ENCODE measurements around the gene CENPK.

Gene CENPK

DNA sequence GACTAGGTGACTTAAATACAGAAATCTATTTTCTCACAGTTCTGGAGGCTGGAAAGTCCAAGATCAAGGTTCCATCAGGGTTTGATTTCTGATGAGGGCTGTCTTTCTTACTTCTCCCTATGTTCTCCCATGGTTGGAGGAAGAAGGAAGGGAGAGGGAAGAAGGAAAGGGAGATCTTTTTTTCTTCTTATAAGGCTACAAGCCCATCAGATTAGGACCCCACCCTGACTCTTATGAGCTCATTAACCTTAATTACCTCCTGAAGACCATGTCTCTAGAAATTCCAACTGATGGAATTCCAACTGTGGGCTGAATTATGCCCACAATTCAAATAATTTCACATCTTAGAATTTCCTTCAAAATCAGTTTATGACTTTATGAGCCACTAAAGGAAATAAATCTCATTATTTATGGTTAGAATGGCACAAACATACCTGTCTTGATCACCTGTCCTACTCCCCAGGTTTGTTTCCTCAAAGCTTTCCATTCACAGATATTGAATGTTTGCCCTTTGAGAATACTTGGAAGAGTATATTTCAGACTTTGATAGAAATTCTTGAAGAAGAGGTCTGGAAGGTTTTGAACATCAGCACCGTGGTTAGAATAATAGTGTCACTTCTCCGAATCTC is 7.7 kb upstream of the CENPK start:
- no peak for DNase-seq (ENCODE audit: low read depth)
- no peak overlapping the region for H3K4me3 ChIP-seq (ENCODE audit: low read depth, low read length)
- TF ChIP-seq, protein P1, sequence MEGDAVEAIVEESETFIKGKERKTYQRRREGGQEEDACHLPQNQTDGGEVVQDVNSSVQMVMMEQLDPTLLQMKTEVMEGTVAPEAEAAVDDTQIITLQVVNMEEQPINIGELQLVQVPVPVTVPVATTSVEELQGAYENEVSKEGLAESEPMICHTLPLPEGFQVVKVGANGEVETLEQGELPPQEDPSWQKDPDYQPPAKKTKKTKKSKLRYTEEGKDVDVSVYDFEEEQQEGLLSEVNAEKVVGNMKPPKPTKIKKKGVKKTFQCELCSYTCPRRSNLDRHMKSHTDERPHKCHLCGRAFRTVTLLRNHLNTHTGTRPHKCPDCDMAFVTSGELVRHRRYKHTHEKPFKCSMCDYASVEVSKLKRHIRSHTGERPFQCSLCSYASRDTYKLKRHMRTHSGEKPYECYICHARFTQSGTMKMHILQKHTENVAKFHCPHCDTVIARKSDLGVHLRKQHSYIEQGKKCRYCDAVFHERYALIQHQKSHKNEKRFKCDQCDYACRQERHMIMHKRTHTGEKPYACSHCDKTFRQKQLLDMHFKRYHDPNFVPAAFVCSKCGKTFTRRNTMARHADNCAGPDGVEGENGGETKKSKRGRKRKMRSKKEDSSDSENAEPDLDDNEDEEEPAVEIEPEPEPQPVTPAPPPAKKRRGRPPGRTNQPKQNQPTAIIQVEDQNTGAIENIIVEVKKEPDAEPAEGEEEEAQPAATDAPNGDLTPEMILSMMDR (IDR thresholded peaks at IDR 0.05; ENCODE audit: low read depth, low read length, missing control alignments), result no peak

DNA sequence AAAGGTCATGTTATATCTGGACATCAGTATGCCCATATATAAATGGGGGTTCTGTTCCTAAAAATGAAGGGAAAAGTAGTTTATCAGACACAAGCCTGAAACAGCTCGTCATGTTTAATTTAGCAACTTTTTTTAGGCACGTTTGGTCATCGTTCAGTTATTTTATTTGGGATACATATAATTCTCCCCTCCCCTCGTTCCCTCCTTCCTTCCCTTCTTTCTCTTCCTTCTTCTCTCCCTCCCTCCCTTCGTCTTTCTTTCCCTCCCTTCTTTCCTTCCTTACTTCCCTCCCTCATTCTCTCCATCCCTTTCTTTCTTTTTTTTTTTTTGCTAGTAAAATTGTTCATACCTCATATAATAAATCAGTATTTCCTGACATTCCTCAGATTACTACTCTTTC is 3.5 kb upstream of the CENPK start:
- DNase-seq (ENCODE audit: low read depth), result no peak
- H3K4me3 ChIP-seq (ENCODE audit: low read depth, low read length), result no peak overlapping the region
- TF ChIP-seq, protein P1 (IDR thresholded peaks at IDR 0.05; ENCODE audit: low read depth, low read length, missing control alignments), result no peak

DNA sequence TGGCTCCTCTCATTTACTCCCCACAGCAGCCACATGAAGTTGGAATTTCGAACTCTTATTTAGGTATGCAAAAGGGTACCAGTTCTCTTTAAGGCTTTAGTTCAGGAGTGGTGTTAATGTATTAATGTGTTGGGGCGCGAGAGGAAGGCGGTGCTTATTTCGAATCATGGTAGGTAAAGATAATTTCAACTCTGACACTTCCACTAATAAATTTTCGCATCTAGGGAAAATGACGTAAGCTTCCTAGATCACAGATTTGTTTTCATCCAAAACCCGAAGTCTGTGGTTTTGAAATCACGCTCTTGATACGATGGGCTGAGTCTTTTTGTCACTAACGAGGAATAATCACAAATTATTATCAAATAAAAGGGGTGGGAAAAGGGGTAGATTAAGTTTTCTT is 809 bp upstream of the CENPK start:
- TF ChIP-seq, protein P1 (IDR thresholded peaks at IDR 0.05; ENCODE audit: low read depth, low read length, missing control alignments), result no peak
- DNase-seq (ENCODE audit: low read depth), result no peak
- H3K4me3 ChIP-seq (ENCODE audit: low read depth, low read length), result peak overlapping the region; percentile 92

DNA sequence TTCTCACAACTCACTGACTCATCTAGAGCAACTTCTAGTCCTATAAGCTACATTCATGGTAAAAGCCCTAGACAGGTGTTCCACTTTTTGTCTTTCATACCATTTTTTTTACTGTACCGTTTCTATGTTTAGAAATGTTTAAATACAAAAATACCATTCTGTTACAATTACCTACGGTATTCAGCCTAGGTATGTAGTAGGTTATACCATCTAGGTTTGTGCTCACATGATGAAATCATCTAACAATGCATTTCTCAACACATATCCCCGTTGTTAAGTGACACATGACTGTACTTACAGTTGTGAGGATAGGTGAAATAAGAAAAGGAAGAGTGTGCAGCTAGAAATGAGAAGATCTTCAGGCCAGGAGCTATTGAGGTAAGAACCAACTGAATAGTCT is 6.2 kb downstream of the CENPK start:
- TF ChIP-seq, protein P1 (IDR thresholded peaks at IDR 0.05; ENCODE audit: low read depth, low read length, missing control alignments), result no peak
- no peak for DNase-seq (ENCODE audit: low read depth)
- H3K4me3 ChIP-seq (ENCODE audit: low read depth, low read length), result no peak overlapping the region

DNA sequence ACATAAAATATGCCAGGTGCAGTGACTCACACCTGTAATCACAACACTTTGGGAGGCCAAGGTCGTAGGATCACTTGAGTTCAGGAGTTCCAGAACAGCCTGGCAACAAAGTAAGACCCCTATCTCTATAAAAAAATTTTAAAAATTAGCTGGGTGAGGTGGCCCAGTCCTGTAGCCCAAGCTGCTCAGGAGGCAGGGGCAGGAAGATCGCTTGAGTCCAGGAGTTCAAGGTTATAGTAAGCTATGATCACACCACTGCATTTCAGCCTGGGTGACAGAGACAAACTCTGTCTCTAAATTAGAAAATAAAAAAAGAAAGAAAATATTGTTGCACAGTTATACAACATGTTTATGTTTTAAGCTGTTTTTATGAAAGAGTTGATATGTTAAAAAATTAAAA is 6.8 kb downstream of the CENPK start:
- no peak overlapping the region for H3K4me3 ChIP-seq (ENCODE audit: low read depth, low read length)
- TF ChIP-seq, protein P1 (IDR thresholded peaks at IDR 0.05; ENCODE audit: low read depth, low read length, missing control alignments), result no peak

DNA sequence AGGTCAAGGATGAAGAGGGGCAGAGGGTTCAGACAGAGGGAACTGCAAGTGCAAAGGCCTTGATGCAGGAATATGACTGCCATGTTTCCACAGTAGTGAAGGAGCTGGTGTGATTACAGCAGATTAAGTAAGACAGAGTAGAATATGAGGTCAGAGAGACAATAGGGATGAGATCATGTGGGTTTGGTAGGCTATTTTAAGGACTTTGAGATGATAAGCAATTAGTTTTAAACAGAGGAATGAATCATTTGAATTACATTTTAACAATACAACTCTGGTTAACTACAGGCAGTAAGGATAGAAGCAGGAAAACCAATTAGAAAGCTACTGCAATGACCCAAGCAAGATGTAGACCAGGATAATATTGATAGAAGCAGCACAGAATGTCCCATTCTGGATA is 7.7 kb downstream of the CENPK start:
- no peak for DNase-seq (ENCODE audit: low read depth)
- H3K4me3 ChIP-seq (ENCODE audit: low read depth, low read length), result no peak overlapping the region
- TF ChIP-seq, protein P1 (IDR thresholded peaks at IDR 0.05; ENCODE audit: low read depth, low read length, missing control alignments), result no peak

More for the DNA sequence above, 6.8 kb downstream of the CENPK start:
- DNase-seq (ENCODE audit: low read depth), result no peak

DNA sequence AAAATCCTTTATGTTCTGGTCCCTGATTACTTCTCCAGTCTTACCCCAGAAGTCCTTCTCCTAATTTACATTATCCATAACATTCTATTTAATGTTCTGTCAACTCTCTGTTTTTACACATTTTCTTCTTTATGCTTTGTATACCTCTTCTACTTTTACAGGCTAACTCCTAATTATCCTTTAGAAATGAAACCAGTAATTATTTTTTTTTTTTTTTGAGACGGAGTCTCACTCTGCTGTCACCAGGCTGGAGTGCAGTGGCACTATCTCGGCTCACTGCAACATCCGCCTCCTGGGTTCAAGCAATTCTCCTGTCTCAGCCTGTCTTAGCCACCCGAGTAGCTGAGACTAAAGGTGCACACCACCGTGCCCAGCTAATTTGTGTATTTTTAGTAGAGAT is 9.0 kb downstream of the CENPK start:
- no peak overlapping the region for H3K4me3 ChIP-seq (ENCODE audit: low read depth, low read length)
- TF ChIP-seq, protein P1 (IDR thresholded peaks at IDR 0.05; ENCODE audit: low read depth, low read length, missing control alignments), result no peak

More for the DNA sequence above, 9.0 kb downstream of the CENPK start:
- no peak for DNase-seq (ENCODE audit: low read depth)

All from GM12864 (cell line).